CD14-positive monocyte (primary cell): ENCODE results near the gene RPS6KA2. TPM values are rescaled to one million over a fixed set of nuclear protein-coding genes. Genes with fewer than 3 reads are reported as not detected.

ENCODE experiments used
- DNase-seq, 3 donors: peaks; one replicate each; pipeline ENCODE4 v3.0.0-alpha.2; 2011 to 2022
- H2AFZ ChIP-seq: 2 replicates; pipeline ENCODE4 v1.6.0; 2012; ENCODE audit warnings: mild to moderate bottlenecking, low read depth, low read length, inconsistent platforms; ENCODE audit not compliant: insufficient read depth, poor library complexity, severe bottlenecking
- H3K27ac ChIP-seq, 2 donors: 1 replicate in 1 of 2; 2 replicates in 1 of 2; pipeline ENCODE4 v1.5.1; 2012 to 2013; ENCODE audit warnings: low read length in 2 of 2, control low read depth in 1 of 2, inconsistent platforms in 1 of 2, low read depth in 1 of 2, mild to moderate bottlenecking in 1 of 2
- H3K27me3 ChIP-seq, 2 donors: one replicate each; pipeline versions ENCODE4 v1.6.0 to v1.6.1; 2011 to 2013; ENCODE audit warnings: low read length in 2 of 2; ENCODE audit not compliant: control insufficient read depth in 2 of 2, insufficient read depth in 2 of 2
- H3K36me3 ChIP-seq, 2 donors: replicated peaks in 1 of 2; 1 replicate in 1 of 2; 2 replicates in 1 of 2; pipeline versions ENCODE4 v1.5.1 to v1.6.1; 2012 to 2013; ENCODE audit warnings: low read length in 2 of 2, control low read depth in 1 of 2, inconsistent platforms in 1 of 2, mild to moderate bottlenecking in 1 of 2; ENCODE audit not compliant: insufficient read depth in 2 of 2, control insufficient read depth in 1 of 2
- H3K4me1 ChIP-seq, 2 donors: 1 replicate in 1 of 2; 2 replicates in 1 of 2; pipeline versions ENCODE4 v1.5.1 to v1.6.1; 2012 to 2013; ENCODE audit warnings: low read length in 2 of 2, control low read depth in 1 of 2, inconsistent platforms in 1 of 2, mild to moderate bottlenecking in 1 of 2, moderate library complexity in 1 of 2; ENCODE audit not compliant: insufficient read depth in 2 of 2, control insufficient read depth in 1 of 2
- H3K4me2 ChIP-seq: replicated peaks from 2 replicates; pipeline ENCODE3; 2012; ENCODE audit warnings: low read length, moderate library complexity, mild to moderate bottlenecking; ENCODE audit not compliant: poor library complexity, severe bottlenecking; ENCODE audit errors: extremely low read depth
- H3K4me3 ChIP-seq, 3 experiments: fragments of 200-600 bp in 1 of 3; sonication (generic) in 1 of 3; replicated peaks in 1 of 3; 1 replicate in 2 of 3; 2 replicates in 1 of 3; pipeline ENCODE4 v1.5.1; 2011 to 2013; ENCODE audit warnings: low read length in 3 of 3, mild to moderate bottlenecking in 3 of 3, control low read depth in 2 of 3, low read depth in 2 of 3, inconsistent platforms in 1 of 3, moderate library complexity in 1 of 3
- H3K79me2 ChIP-seq: 2 replicates; pipeline ENCODE4 v1.6.0; 2012; ENCODE audit warnings: mild to moderate bottlenecking, control low read depth, inconsistent platforms, low read length, moderate library complexity; ENCODE audit not compliant: insufficient read depth
- H3K9ac ChIP-seq: 2 replicates; pipeline ENCODE4 v1.6.0; 2017; ENCODE audit warnings: low read length, mild to moderate bottlenecking; ENCODE audit not compliant: insufficient read depth, poor library complexity, severe bottlenecking
- H3K9me3 ChIP-seq, 2 donors: replicated peaks in 1 of 2; 1 replicate in 1 of 2; 2 replicates in 1 of 2; pipeline versions ENCODE4 v1.5.1 to v1.6.1; 2012 to 2013; ENCODE audit warnings: low read length in 2 of 2, control low read depth in 1 of 2; ENCODE audit not compliant: control insufficient read depth in 1 of 2, insufficient read depth in 1 of 2
- H4K20me1 ChIP-seq: 2 replicates; pipeline ENCODE4 v1.6.0; 2012; ENCODE audit warnings: mild to moderate bottlenecking, low read length, control low read depth, moderate library complexity; ENCODE audit not compliant: insufficient read depth
- H3K27ac Mint-ChIP-seq, 7 donors: one replicate each; pipeline ENCODE4 v1.8.0; 2020; ENCODE audit warnings: mild to moderate bottlenecking in 7 of 7, mixed read lengths in 7 of 7, moderate library complexity in 6 of 7, inconsistent platforms in 2 of 7
- H3K27me3 Mint-ChIP-seq, 3 donors: one replicate each; pipeline ENCODE4 v1.8.0; 2021 to 2022; ENCODE audit warnings: low read depth in 3 of 3, mild to moderate bottlenecking in 3 of 3, mixed read lengths in 3 of 3, moderate library complexity in 3 of 3, inconsistent platforms in 1 of 3
- H3K36me3 Mint-ChIP-seq, 2 donors: one replicate each; pipeline ENCODE4 v1.8.0; 2020; ENCODE audit warnings: mixed read lengths in 2 of 2, inconsistent platforms in 1 of 2, mild to moderate bottlenecking in 1 of 2
- H3K4me1 Mint-ChIP-seq: one replicate; pipeline ENCODE4 v1.8.0; 2020; ENCODE audit warnings: mild to moderate bottlenecking, mixed read lengths
- H3K4me3 Mint-ChIP-seq, 2 donors: one replicate each; pipeline ENCODE4 v1.8.0; 2020; ENCODE audit warnings: mild to moderate bottlenecking in 2 of 2, mixed read lengths in 2 of 2, moderate library complexity in 1 of 2
- H3K9me3 Mint-ChIP-seq, 7 donors: one replicate each; pipeline ENCODE4 v1.8.0; 2020 to 2022; ENCODE audit warnings: mixed read lengths in 7 of 7, mild to moderate bottlenecking in 6 of 7, moderate library complexity in 6 of 7, inconsistent platforms in 2 of 7
- CTCF ChIP-seq: fragments of 200-600 bp; IDR thresholded peaks from one replicate; pipeline ENCODE4 v1.8.0; 2022; ENCODE audit warnings: antibody characterized with exemption, mild to moderate bottlenecking
- WGBS: methylation state at CpG from one replicate; pipeline ENCODE4 v1.1.5; 2013; ENCODE audit warnings: missing lambda C conversion rate; ENCODE audit not compliant: insufficient coverage; 5-methylcytosine and 5-hydroxymethylcytosine counted together
- intact Hi-C, 2 donors: fragments of 100-400 bp; cut with micrococcal nuclease; formaldehyde crosslinking; loops; one replicate each; pipeline versions ENCODE4 v1.15.0 to v1.15.1; 2023
- polyA plus RNA-seq, 3 donors: library from polyadenylated mRNA; depleted of rRNA in 1 of 3; unstranded in 2 of 3; stranded (reverse) in 1 of 3; fragments of 300-500 nt in 2 of 3; fragments of >200 nt in 1 of 3; fragmentation: Illumina TruSeq in 2 of 3; gene quantifications; 1 replicate in 2 of 3; 2 replicates in 1 of 3; pipeline ENCODE4 v1.2.3, GENCODE V29; 2012 to 2021

Gene RPS6KA2
- polyA plus RNA-seq, 3 donors: 1.4 to 3.1 (median 1.9) TPM

GRCh38 chr6:166623318-166623717, 3.7 kb downstream of the RPS6KA2 start:
- Histone ChIP-seq H3K27ac (no peak overlapping the region), H3K9ac (no peak overlapping the region), H2AFZ (no peak overlapping the region), H3K36me3 (no peaks in the 10 kb centered on the region), H3K79me2 (no peaks in the 10 kb centered on the region), H3K27me3 (peaks cover 13% of the 10 kb centered on the region in 2 donors), H3K9me3 (no peaks in the 10 kb centered on the region), H3K4me2 (no peak overlapping the region), H4K20me1 (no peaks in the 10 kb centered on the region), H3K4me1 (peaks cover 13 to 20% of the 10 kb centered on the region in 2 donors), H3K4me3 (no peak overlapping the region)
- H3K27ac Mint-ChIP-seq: no peak overlapping the region
- TF ChIP-seq CTCF: no peak
- H3K4me3 Mint-ChIP-seq: no peak overlapping the region
- 95% methylated on average over 4 of the region's 5 CpGs for WGBS
- peaks cover 4 to 5% of the 10 kb centered on the region in 2 donors for H3K36me3 Mint-ChIP-seq
- H3K9me3 Mint-ChIP-seq: peaks cover 0 to 14% (median 5%) of the 10 kb centered on the region in 7 donors
- no peak for DNase-seq
- H3K4me1 Mint-ChIP-seq: peaks cover 17% of the 10 kb centered on the region
- intact Hi-C loops: loop anchor here (10.0 kb wide), 3 partner anchors 239 to 369 kb away; partner anchors contain the start of genes MPC1 (in 1 of the 2) and RNASET2 (in 1 of the 2)
- H3K27me3 Mint-ChIP-seq: peaks cover 13 to 24% (median 24%) of the 10 kb centered on the region in 3 donors

- Histone ChIP-seq H3K27me3 (peaks cover 8 to 9% of the 10 kb centered on the region in 2 donors), H3K27ac (no peak overlapping the region)
Observed at GRCh38 chr6:166621114-166621540, 5.9 kb downstream of the RPS6KA2 start.

More at GRCh38 chr6:166621114-166621540, 5.9 kb downstream of the RPS6KA2 start:
- Histone ChIP-seq H3K4me2 (no peak overlapping the region), H3K9ac (no peak overlapping the region), H3K4me1 (peaks cover 3% of the 10 kb centered on the region in 2 donors), H3K79me2 (no peaks in the 10 kb centered on the region), H4K20me1 (no peaks in the 10 kb centered on the region), H3K36me3 (no peaks in the 10 kb centered on the region), H3K4me3 (no peak overlapping the region), H2AFZ (no peak overlapping the region), H3K9me3 (no peaks in the 10 kb centered on the region)
- peaks cover 7% of the 10 kb centered on the region for H3K4me1 Mint-ChIP-seq
- peaks cover 6 to 7% of the 10 kb centered on the region in 2 donors for H3K36me3 Mint-ChIP-seq
- 98% methylated on average over 4 of the region's 6 CpGs for WGBS
- intact Hi-C loops: loop anchor here (10.0 kb wide), 3 partner anchors 236 to 366 kb away; partner anchors contain the start of genes MPC1 (in 1 of the 2) and RNASET2 (in 1 of the 2)
- H3K27ac Mint-ChIP-seq: no peak overlapping the region
- no peak overlapping the region for H3K4me3 Mint-ChIP-seq
- DNase-seq: no peak
- H3K9me3 Mint-ChIP-seq: peaks cover 0 to 12% (median 4%) of the 10 kb centered on the region in 7 donors
- no peak for TF ChIP-seq CTCF
- H3K27me3 Mint-ChIP-seq: peaks cover 12 to 19% (median 16%) of the 10 kb centered on the region in 3 donors
